Measurements from ENCODE around the gene ABCE1.

The ABCE1 gene

GRCh38 chr4:145075742-145076468 is 22.2 kb upstream of the ABCE1 start:
- Histone ChIP-seq H3K27me3 (ENCODE audit: low read depth, low read length) (no peaks in the 10 kb centered on the region), H3K27ac (ENCODE audit: low read length) (no peak overlapping the region), H3K4me3 (ENCODE audit: low read depth in 1 of 2, low read length in 2 of 2) (no peak overlapping the region), H3K36me3 (ENCODE audit: control insufficient read depth in 1 of 2, insufficient read depth in 2 of 2, low read length in 2 of 2) (peaks cover 12 to 15% of the 10 kb centered on the region in 2 donors), H3K4me1 (ENCODE audit: control insufficient read depth in 1 of 2, insufficient read depth in 2 of 2, low read length in 2 of 2) (no peaks in the 10 kb centered on the region), H3K9me3 (ENCODE audit: control insufficient read depth in 1 of 2, low read length in 2 of 2) (no peaks in the 10 kb centered on the region)

DNA sequence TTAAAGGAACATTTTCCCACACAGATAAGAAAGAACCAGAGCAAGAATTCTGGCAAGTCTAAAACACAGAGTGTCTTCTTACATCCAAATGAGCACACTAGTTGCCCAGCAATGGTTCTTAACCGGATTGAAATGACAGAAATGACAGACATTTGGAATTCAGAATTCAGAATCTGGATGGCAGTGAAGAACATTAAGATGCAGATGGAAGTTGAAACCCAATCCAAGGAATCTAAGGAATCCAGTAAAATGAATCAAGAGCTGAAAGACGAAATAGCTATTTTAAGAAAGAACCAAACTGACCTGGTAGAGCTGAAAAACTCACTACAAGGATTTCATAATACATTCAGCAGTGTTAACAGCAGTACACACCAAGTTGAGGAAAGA is 21.6 kb upstream of the ABCE1 start:
- peaks cover 12 to 15% of the 10 kb centered on the region in 2 donors for H3K36me3 ChIP-seq (ENCODE audit: control insufficient read depth in 1 of 2, insufficient read depth in 2 of 2, low read length in 2 of 2)
- H3K4me1 ChIP-seq (ENCODE audit: control insufficient read depth in 1 of 2, insufficient read depth in 2 of 2, low read length in 2 of 2): no peaks in the 10 kb centered on the region
- H3K4me3 ChIP-seq (ENCODE audit: low read depth in 1 of 2, low read length in 2 of 2): no peak overlapping the region
- H3K27ac ChIP-seq (ENCODE audit: low read length): no peak overlapping the region
- no peaks in the 10 kb centered on the region for H3K9me3 ChIP-seq (ENCODE audit: control insufficient read depth in 1 of 2, low read length in 2 of 2)
- H3K27me3 ChIP-seq (ENCODE audit: low read depth, low read length): no peaks in the 10 kb centered on the region

DNA sequence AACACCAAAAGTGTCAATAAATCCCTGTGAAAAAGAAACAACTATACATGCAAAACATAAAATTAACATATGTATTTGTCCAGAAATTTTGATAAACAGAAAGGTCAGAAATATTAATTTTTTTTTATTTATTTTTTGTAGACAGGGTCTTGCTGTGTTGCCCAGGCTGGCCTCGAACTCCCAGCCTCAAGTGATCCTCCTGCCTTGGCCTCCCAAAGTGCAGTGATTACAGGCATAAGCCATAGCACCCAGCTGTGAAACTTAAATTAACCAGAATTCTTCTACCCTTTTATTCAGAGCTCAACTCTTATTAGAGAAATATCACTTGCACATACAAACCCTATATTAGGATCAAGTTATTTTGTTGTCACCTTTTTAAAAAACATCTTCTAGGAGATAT is 16.4 kb upstream of the ABCE1 start:
- Histone ChIP-seq H3K36me3 (ENCODE audit: control insufficient read depth in 1 of 2, insufficient read depth in 2 of 2, low read length in 2 of 2) (peaks cover 12 to 20% of the 10 kb centered on the region in 2 donors), H3K27ac (ENCODE audit: low read length) (no peak overlapping the region), H3K4me3 (ENCODE audit: low read depth in 1 of 2, low read length in 2 of 2) (no peak overlapping the region)

GRCh38 chr4:145083891-145084605 is 14.1 kb upstream of the ABCE1 start:
- peaks cover 10 to 14% of the 10 kb centered on the region in 2 donors for H3K36me3 ChIP-seq (ENCODE audit: control insufficient read depth in 1 of 2, insufficient read depth in 2 of 2, low read length in 2 of 2)
- H3K9me3 ChIP-seq (ENCODE audit: control insufficient read depth in 1 of 2, low read length in 2 of 2): no peaks in the 10 kb centered on the region
- H3K4me1 ChIP-seq (ENCODE audit: control insufficient read depth in 1 of 2, insufficient read depth in 2 of 2, low read length in 2 of 2): no peaks in the 10 kb centered on the region
- no peaks in the 10 kb centered on the region for H3K27me3 ChIP-seq (ENCODE audit: low read depth, low read length)
- no peak overlapping the region for H3K27ac ChIP-seq (ENCODE audit: low read length)
- H3K4me3 ChIP-seq (ENCODE audit: low read depth in 1 of 2, low read length in 2 of 2): no peak overlapping the region

More for the DNA sequence above, 16.4 kb upstream of the ABCE1 start:
- H3K9me3 ChIP-seq (ENCODE audit: control insufficient read depth in 1 of 2, low read length in 2 of 2): no peaks in the 10 kb centered on the region
- H3K4me1 ChIP-seq (ENCODE audit: control insufficient read depth in 1 of 2, insufficient read depth in 2 of 2, low read length in 2 of 2): no peaks in the 10 kb centered on the region
- H3K27me3 ChIP-seq (ENCODE audit: low read depth, low read length): no peaks in the 10 kb centered on the region

- Histone ChIP-seq H3K36me3 (ENCODE audit: control insufficient read depth in 1 of 2, insufficient read depth in 2 of 2, low read length in 2 of 2) (peaks cover 24 to 37% of the 10 kb centered on the region in 2 donors), H3K27ac (ENCODE audit: low read length) (no peak overlapping the region), H3K4me3 (ENCODE audit: low read depth in 1 of 2, low read length in 2 of 2) (no peak overlapping the region), H3K9me3 (ENCODE audit: control insufficient read depth in 1 of 2, low read length in 2 of 2) (peaks cover 5 to 8% of the 10 kb centered on the region in 2 donors), H3K4me1 (ENCODE audit: control insufficient read depth in 1 of 2, insufficient read depth in 2 of 2, low read length in 2 of 2) (no peaks in the 10 kb centered on the region), H3K27me3 (ENCODE audit: low read depth, low read length) (no peaks in the 10 kb centered on the region)
These were observed 7.7 kb upstream of the ABCE1 start for GRCh38 chr4:145090380-145090779.

DNA sequence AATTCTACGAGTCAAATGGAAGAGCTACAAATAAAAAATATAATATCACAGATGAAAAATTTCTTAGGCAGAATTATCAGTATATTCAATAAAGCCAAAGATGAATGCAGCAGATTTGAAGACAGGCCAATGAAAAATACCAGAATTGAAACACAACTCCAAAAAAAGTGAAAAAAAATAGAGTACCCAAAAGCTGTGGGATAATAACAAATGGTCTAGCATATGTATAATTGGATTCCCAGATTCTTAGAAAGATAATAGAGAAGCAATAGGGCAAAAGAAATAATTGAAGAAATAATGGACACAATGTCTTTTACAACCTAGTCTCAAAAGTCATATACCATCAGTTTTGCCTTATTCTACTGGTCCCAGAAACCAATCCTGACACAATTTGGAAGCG is 4.5 kb upstream of the ABCE1 start:
- no peaks in the 10 kb centered on the region for H3K27me3 ChIP-seq (ENCODE audit: low read depth, low read length)
- peaks cover 5 to 8% of the 10 kb centered on the region in 2 donors for H3K9me3 ChIP-seq (ENCODE audit: control insufficient read depth in 1 of 2, low read length in 2 of 2)
- H3K4me3 ChIP-seq (ENCODE audit: low read depth in 1 of 2, low read length in 2 of 2): no peak overlapping the region
- peaks cover 0 to 17% of the 10 kb centered on the region in 2 donors for H3K4me1 ChIP-seq (ENCODE audit: control insufficient read depth in 1 of 2, insufficient read depth in 2 of 2, low read length in 2 of 2)
- no peak overlapping the region for H3K27ac ChIP-seq (ENCODE audit: low read length)
- peaks cover 24 to 43% of the 10 kb centered on the region in 2 donors for H3K36me3 ChIP-seq (ENCODE audit: control insufficient read depth in 1 of 2, insufficient read depth in 2 of 2, low read length in 2 of 2)

- Histone ChIP-seq H3K27me3 (ENCODE audit: low read depth, low read length) (no peaks in the 10 kb centered on the region), H3K36me3 (ENCODE audit: control insufficient read depth in 1 of 2, insufficient read depth in 2 of 2, low read length in 2 of 2) (peaks cover 19 to 35% of the 10 kb centered on the region in 2 donors), H3K27ac (ENCODE audit: low read length) (peak overlapping the region; percentile 98), H3K4me1 (ENCODE audit: control insufficient read depth in 1 of 2, insufficient read depth in 2 of 2, low read length in 2 of 2) (peaks cover 0 to 36% of the 10 kb centered on the region in 2 donors), H3K9me3 (ENCODE audit: control insufficient read depth in 1 of 2, low read length in 2 of 2) (peaks cover 5 to 8% of the 10 kb centered on the region in 2 donors), H3K4me3 (ENCODE audit: low read depth in 1 of 2, low read length in 2 of 2) (peak overlapping the region; percentile 83 to 95)
These were observed 735 bp upstream of the ABCE1 start for GRCh38 chr4:145097331-145097820.

DNA sequence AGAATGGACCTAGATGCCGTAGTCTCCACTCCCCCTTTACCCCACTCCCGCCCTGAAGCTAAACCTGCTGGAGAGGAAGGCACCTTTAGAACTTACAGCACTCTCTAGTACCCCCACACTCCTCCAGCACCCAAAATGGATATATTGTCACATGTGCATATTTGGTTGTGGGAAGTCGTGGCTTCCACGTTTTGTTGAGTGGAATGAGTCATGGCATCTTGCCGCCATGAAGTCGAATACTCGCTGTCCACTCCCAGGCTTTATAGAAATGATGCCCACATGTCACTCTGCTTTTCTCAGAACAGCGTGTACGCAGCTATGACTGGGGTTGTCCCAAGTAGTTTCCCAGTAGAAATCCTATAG is 545 bp downstream of the ABCE1 start:
- peak overlapping the region; percentile 98 for H3K27ac ChIP-seq (ENCODE audit: low read length)
- peaks cover 4 to 6% of the 10 kb centered on the region in 2 donors for H3K9me3 ChIP-seq (ENCODE audit: control insufficient read depth in 1 of 2, low read length in 2 of 2)

DNA sequence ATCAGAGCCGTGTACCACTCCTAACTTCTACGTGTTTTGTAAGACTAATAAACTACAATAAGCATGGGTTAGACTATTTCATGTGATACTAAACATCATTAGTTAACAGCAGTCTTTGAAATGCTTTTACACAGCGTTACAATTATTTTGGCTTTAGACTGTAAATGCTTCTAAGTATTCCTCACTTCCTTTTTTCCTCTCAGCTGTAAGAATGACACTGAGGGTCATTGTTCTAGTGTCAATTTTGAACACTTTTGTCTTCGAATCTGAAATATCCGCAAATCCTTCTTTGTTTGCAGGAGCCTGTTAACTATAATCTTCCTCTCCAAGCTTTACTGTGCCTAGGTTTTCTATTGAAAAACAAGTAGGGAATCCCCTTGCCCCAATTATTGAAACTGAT is 1.5 kb downstream of the ABCE1 start:
- Histone ChIP-seq H3K9me3 (ENCODE audit: control insufficient read depth in 1 of 2, low read length in 2 of 2) (no peaks in the 10 kb centered on the region), H3K27me3 (ENCODE audit: low read depth, low read length) (no peaks in the 10 kb centered on the region), H3K27ac (ENCODE audit: low read length) (peak overlapping the region; percentile 98), H3K4me3 (ENCODE audit: low read depth in 1 of 2, low read length in 2 of 2) (peak overlapping the region; percentile 83 to 95), H3K4me1 (ENCODE audit: control insufficient read depth in 1 of 2, insufficient read depth in 2 of 2, low read length in 2 of 2) (peaks cover 0 to 36% of the 10 kb centered on the region in 2 donors), H3K36me3 (ENCODE audit: control insufficient read depth in 1 of 2, insufficient read depth in 2 of 2, low read length in 2 of 2) (peaks cover under 1 to 14% of the 10 kb centered on the region in 2 donors)

More for the DNA sequence above, 545 bp downstream of the ABCE1 start:
- H3K4me3 ChIP-seq (ENCODE audit: low read depth in 1 of 2, low read length in 2 of 2): peak overlapping the region; percentile 83 to 95
- no peaks in the 10 kb centered on the region for H3K27me3 ChIP-seq (ENCODE audit: low read depth, low read length)
- H3K4me1 ChIP-seq (ENCODE audit: control insufficient read depth in 1 of 2, insufficient read depth in 2 of 2, low read length in 2 of 2): peaks cover 0 to 36% of the 10 kb centered on the region in 2 donors
- H3K36me3 ChIP-seq (ENCODE audit: control insufficient read depth in 1 of 2, insufficient read depth in 2 of 2, low read length in 2 of 2): peaks cover 11 to 23% of the 10 kb centered on the region in 2 donors

DNA sequence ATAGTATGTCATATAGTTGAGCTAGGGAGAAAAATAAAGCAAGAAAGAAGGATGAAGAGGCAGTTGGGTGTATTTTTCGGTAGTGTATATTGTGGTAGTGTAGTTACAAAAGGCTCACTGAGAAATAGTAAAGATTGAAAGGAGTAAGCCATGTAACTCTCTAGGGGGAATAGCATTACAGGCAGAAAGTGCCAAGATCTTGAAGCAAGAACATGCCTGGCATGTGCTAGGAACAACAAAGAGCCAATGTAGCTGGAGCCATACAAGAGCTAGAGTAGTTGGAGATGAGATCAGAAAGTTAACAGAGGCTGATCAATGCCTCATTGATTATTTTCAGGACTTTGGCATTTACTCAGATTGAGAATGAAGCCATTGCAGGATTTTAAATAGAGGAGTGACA is 3.0 kb downstream of the ABCE1 start:
- no peak overlapping the region for H3K27ac ChIP-seq (ENCODE audit: low read length)
- H3K4me1 ChIP-seq (ENCODE audit: control insufficient read depth in 1 of 2, insufficient read depth in 2 of 2, low read length in 2 of 2): peaks cover 0 to 33% of the 10 kb centered on the region in 2 donors
- H3K36me3 ChIP-seq (ENCODE audit: control insufficient read depth in 1 of 2, insufficient read depth in 2 of 2, low read length in 2 of 2): peaks cover 0 to 9% of the 10 kb centered on the region in 2 donors
- H3K9me3 ChIP-seq (ENCODE audit: control insufficient read depth in 1 of 2, low read length in 2 of 2): no peaks in the 10 kb centered on the region
- H3K4me3 ChIP-seq (ENCODE audit: low read depth in 1 of 2, low read length in 2 of 2): no peak overlapping the region
- H3K27me3 ChIP-seq (ENCODE audit: low read depth, low read length): no peaks in the 10 kb centered on the region

DNA sequence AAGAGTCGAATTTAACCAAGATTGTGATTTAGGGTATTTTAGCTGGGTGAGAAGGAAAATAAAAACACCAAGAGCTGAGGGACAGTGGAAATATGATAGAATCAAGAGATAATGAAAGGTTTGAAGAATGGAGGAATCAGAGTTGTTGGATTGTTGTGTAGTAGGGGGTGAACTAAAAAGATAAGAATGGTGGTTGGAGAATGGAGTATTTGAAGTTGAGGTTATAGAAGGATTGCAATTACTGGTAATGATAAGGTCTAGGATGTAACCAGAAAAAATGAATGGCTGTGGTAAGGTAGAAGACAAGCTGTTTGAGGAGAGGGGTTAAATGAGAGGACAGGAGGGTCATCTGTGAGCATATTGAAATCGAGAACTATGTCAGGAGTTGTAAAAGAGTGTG is 4.5 kb downstream of the ABCE1 start:
- Histone ChIP-seq H3K27me3 (ENCODE audit: low read depth, low read length) (no peaks in the 10 kb centered on the region), H3K9me3 (ENCODE audit: control insufficient read depth in 1 of 2, low read length in 2 of 2) (no peaks in the 10 kb centered on the region), H3K27ac (ENCODE audit: low read length) (no peak overlapping the region), H3K36me3 (ENCODE audit: control insufficient read depth in 1 of 2, insufficient read depth in 2 of 2, low read length in 2 of 2) (peaks cover 11 to 16% of the 10 kb centered on the region in 2 donors), H3K4me1 (ENCODE audit: control insufficient read depth in 1 of 2, insufficient read depth in 2 of 2, low read length in 2 of 2) (peaks cover 0 to 19% of the 10 kb centered on the region in 2 donors), H3K4me3 (ENCODE audit: low read depth in 1 of 2, low read length in 2 of 2) (no peak overlapping the region)

Data from muscle layer of duodenum (tissue), 2 donors.